Calu3 (cell line): Measurements from ENCODE around the gene HDGFL1. TPM values are rescaled to one million over a fixed set of nuclear protein-coding genes. Genes with fewer than 3 reads are reported as not detected.

Experiments
- BruUV-seq: library from RNA; stranded (reverse); fragments of 400-500 nt; replicated peaks from 2 replicates; lab custom pipeline; 2021; lab: Mats Ljungman, UMichigan
- CTCF ChIA-PET: fragments of 300-600 bp; sonication (Branson Sonifier 250); formaldehyde crosslinking; loops from one replicate; lab custom pipeline; 2022; ENCODE audit warnings: antibody characterized with exemption; lab: Charles Lee
- DNase-seq: peaks from one replicate; pipeline ENCODE4 v3.0.0; 2022
- H3K27ac Mint-ChIP-seq: one replicate; pipeline ENCODE4 v1.8.0; 2022; ENCODE audit warnings: mixed read lengths; ENCODE audit not compliant: unreplicated experiment
- H3K27me3 Mint-ChIP-seq: one replicate; pipeline ENCODE4 v1.8.0; 2022; ENCODE audit warnings: mixed read lengths; ENCODE audit not compliant: unreplicated experiment
- H3K36me3 Mint-ChIP-seq: one replicate; pipeline ENCODE4 v1.8.0; 2022; ENCODE audit warnings: mild to moderate bottlenecking, moderate library complexity, mixed read lengths; ENCODE audit not compliant: insufficient read depth, unreplicated experiment
- H3K4me1 Mint-ChIP-seq: one replicate; pipeline ENCODE4 v1.8.0; 2022; ENCODE audit warnings: mild to moderate bottlenecking, low read depth, mixed read lengths; ENCODE audit not compliant: unreplicated experiment
- H3K4me3 Mint-ChIP-seq: one replicate; pipeline ENCODE4 v1.8.0; 2022; ENCODE audit warnings: mild to moderate bottlenecking, low read depth, moderate library complexity, mixed read lengths; ENCODE audit not compliant: unreplicated experiment
- H3K9me3 Mint-ChIP-seq: one replicate; pipeline ENCODE4 v1.8.0; 2022; ENCODE audit warnings: low read depth, mixed read lengths; ENCODE audit not compliant: unreplicated experiment
- intact Hi-C: fragments of 100-400 bp; cut with micrococcal nuclease; formaldehyde crosslinking; loops from one replicate; pipeline ENCODE4 v1.10.0; 2022; ENCODE audit not compliant: unreplicated experiment
- total RNA-seq: library from RNA; stranded (reverse); gene quantifications from 2 replicates; pipeline ENCODE4 v1.2.3, GENCODE V29; 2022
- TF ChIP-seq, protein P1 (sequence below): fragments of 200-600 bp; IDR thresholded peaks from one replicate; pipeline ENCODE4 v1.8.0; 2022; ENCODE audit warnings: antibody characterized with exemption; ENCODE audit not compliant: unreplicated experiment

HDGFL1 gene
- total RNA-seq, 1 experiment from 2014 or later, result not detected

DNA sequence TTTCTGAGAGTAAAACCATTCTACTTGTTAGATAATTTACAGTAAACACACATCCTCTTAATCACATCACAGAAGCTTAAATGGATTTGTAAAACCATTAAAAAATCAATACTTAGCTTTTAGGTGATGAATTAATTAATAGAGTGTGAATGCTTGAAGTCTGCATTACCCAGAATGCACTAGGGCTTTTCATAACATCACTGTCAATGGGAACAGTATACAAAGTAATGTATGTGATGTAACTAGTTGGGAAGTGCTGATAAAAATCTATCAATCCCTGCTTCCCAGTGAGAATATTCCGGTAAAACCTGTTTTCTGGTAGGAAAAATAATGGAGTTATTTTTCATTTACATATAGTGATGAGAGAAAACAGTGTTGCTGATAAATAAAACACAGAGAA lies 23.1 kb upstream of the HDGFL1 start:
- Mint-ChIP-seq H3K36me3 (no peaks in the 10 kb centered on the region), H3K9me3 (no peaks in the 10 kb centered on the region), H3K4me1 (no peaks in the 10 kb centered on the region), H3K27ac (no peak overlapping the region), H3K27me3 (no peaks in the 10 kb centered on the region), H3K4me3 (no peak overlapping the region)
- intact Hi-C loops, result no loop called here
- CTCF ChIA-PET, result interaction anchor here (0.6 kb wide), 2 partner anchors 39 to 730 kb away, joined by 4 to 5 read pairs; no protein-coding TSS in a partner anchor
- BruUV-seq, result no TSS peak
- TF ChIP-seq, protein P1, sequence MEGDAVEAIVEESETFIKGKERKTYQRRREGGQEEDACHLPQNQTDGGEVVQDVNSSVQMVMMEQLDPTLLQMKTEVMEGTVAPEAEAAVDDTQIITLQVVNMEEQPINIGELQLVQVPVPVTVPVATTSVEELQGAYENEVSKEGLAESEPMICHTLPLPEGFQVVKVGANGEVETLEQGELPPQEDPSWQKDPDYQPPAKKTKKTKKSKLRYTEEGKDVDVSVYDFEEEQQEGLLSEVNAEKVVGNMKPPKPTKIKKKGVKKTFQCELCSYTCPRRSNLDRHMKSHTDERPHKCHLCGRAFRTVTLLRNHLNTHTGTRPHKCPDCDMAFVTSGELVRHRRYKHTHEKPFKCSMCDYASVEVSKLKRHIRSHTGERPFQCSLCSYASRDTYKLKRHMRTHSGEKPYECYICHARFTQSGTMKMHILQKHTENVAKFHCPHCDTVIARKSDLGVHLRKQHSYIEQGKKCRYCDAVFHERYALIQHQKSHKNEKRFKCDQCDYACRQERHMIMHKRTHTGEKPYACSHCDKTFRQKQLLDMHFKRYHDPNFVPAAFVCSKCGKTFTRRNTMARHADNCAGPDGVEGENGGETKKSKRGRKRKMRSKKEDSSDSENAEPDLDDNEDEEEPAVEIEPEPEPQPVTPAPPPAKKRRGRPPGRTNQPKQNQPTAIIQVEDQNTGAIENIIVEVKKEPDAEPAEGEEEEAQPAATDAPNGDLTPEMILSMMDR, result no peak
- DNase-seq, result no peak

GRCh38 chr6:22550971-22551670 lies 18.2 kb upstream of the HDGFL1 start:
- TF ChIP-seq, protein P1, result no peak
- no peaks in the 10 kb centered on the region for H3K4me1 Mint-ChIP-seq
- CTCF ChIA-PET, result no interaction called here
- H3K27me3 Mint-ChIP-seq, result no peaks in the 10 kb centered on the region
- H3K9me3 Mint-ChIP-seq, result no peaks in the 10 kb centered on the region
- intact Hi-C loops, result no loop called here
- no peak for DNase-seq
- no peak overlapping the region for H3K4me3 Mint-ChIP-seq
- no TSS peak for BruUV-seq
- no peaks in the 10 kb centered on the region for H3K36me3 Mint-ChIP-seq
- no peak overlapping the region for H3K27ac Mint-ChIP-seq

DNA sequence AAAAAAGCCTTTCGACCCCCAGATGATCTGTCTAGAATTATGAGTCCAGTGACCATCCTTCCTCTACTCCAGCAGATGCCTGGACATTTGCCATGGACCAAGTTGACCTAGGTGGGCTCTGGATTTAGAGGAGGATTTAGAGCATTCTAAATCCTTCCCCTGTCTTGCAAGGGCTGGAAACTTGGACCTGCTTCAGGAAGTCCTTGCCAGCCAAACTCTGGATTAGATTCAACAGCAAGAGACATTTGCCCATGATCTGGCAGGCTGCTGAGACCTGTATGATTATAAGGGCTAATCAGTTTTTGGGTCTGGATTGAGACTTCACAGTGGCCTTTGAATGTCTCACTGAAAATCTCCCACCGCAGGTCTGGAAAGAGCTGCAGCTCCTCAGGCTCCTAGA lies 13.1 kb upstream of the HDGFL1 start:
- no TSS peak for BruUV-seq
- Mint-ChIP-seq H3K9me3 (no peaks in the 10 kb centered on the region), H3K4me1 (no peaks in the 10 kb centered on the region), H3K27me3 (no peaks in the 10 kb centered on the region), H3K4me3 (no peak overlapping the region), H3K36me3 (no peaks in the 10 kb centered on the region), H3K27ac (no peak overlapping the region)
- CTCF ChIA-PET, result interaction anchor here (0.6 kb wide), 1 partner anchor 1177 kb away, joined by 6 read pairs; no protein-coding TSS in a partner anchor
- no peak for DNase-seq
- TF ChIP-seq, protein P1, result no peak
- intact Hi-C loops, result no loop called here

DNA sequence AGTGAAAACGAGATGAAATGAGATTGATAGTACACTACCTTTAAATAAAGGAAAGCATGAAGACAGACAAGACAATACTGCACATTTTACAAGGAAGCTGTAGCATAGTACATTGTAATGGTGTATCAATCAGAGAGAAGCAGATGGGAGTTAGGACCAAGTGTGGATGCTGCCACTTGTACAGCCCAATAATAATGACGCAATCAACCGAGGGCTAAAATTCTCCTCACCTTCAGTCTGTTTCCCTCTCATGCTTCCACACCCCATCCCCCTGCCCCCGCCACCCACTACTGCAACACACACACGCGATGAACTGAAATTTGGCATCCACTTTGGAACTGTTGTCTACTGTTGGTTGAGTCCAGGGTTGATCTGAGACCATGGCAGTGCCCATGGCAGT lies 12.4 kb upstream of the HDGFL1 start:
- Mint-ChIP-seq H3K4me1 (no peaks in the 10 kb centered on the region), H3K9me3 (no peaks in the 10 kb centered on the region), H3K27me3 (no peaks in the 10 kb centered on the region), H3K4me3 (no peak overlapping the region), H3K36me3 (no peaks in the 10 kb centered on the region), H3K27ac (no peak overlapping the region)
- intact Hi-C loops, result no loop called here
- BruUV-seq, result no TSS peak
- no peak for DNase-seq
- TF ChIP-seq, protein P1, result no peak
- CTCF ChIA-PET, result no interaction called here
